Fibroblast of lung (primary cell): ENCODE results near the gene DIPK1B.

Experiments
- CTCF ChIP-seq, 2 donors: IDR thresholded peaks in 1 of 2; conservative IDR thresholded peaks in 1 of 2; 1 replicate in 1 of 2; 2 replicates in 1 of 2; pipeline ENCODE4 v1.5.1; 2011 to 2012; ENCODE audit warnings: low read length in 2 of 2, control low read depth in 1 of 2, inconsistent platforms in 1 of 2, low read depth in 1 of 2, mild to moderate bottlenecking in 1 of 2
- EZH2 ChIP-seq: IDR thresholded peaks from 2 replicates; pipeline ENCODE4 v1.5.1; 2012; ENCODE audit warnings: low read length, control low read depth, mild to moderate bottlenecking; ENCODE audit errors: missing control alignments

DNA sequence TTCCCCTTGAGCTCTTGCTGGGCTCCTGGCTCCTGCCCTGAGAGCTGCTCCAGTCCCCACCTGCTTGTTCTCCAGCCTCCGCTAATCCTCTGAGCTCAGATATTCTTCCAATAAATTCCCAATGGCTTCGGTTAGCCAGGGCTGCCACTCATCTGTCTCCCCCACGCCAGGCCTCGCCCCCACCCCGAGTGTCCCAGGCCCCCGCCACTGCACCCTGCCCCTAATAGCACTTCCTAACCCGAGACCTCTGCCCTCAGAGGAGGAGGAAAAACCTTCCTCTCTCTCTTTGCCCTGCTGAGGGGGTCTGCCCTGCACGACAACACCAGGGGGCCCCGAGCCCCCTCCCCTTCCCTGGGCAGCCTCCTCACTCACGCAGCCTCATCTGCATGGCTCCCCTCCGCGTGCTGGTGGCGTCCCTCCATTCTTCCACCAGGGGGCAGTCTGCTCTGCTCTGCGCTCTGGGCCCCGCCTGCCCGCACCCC is 57.4 kb downstream of the DIPK1B start:
- TF ChIP-seq CTCF (conservative IDR thresholded peaks at IDR 0.05 in 1 of 2, IDR thresholded peaks at IDR 0.05 in 1 of 2; ENCODE audit: low read depth in 1 of 2, low read length in 2 of 2) (peak; percentile 34 to 53), EZH2 (no peak)
